ENCODE results near the gene MAPKAP1.

MAPKAP1 gene

GRCh38 chr9:125593581-125594222, 113.3 kb downstream of the MAPKAP1 start:
- no peaks in the 10 kb centered on the region for H3K27me3 ChIP-seq (ENCODE audit: low read depth, low read length)
- H3K36me3 ChIP-seq (ENCODE audit: control insufficient read depth in 1 of 2, insufficient read depth in 2 of 2, low read length in 2 of 2), result no peaks in the 10 kb centered on the region
- H3K4me3 ChIP-seq (ENCODE audit: low read depth in 1 of 2, low read length in 2 of 2), result no peak overlapping the region
- no peaks in the 10 kb centered on the region for H3K9me3 ChIP-seq (ENCODE audit: control insufficient read depth in 1 of 2, low read length in 2 of 2)
- no peak overlapping the region for H3K27ac ChIP-seq (ENCODE audit: low read length)
- H3K4me1 ChIP-seq (ENCODE audit: control insufficient read depth in 1 of 2, insufficient read depth in 2 of 2, low read length in 2 of 2), result peaks cover 3 to 4% of the 10 kb centered on the region in 2 donors

- Histone ChIP-seq H3K36me3 (ENCODE audit: control insufficient read depth in 1 of 2, insufficient read depth in 2 of 2, low read length in 2 of 2) (no peaks in the 10 kb centered on the region), H3K27ac (ENCODE audit: low read length) (no peak overlapping the region), H3K4me1 (ENCODE audit: control insufficient read depth in 1 of 2, insufficient read depth in 2 of 2, low read length in 2 of 2) (peaks cover 3 to 4% of the 10 kb centered on the region in 2 donors), H3K4me3 (ENCODE audit: low read depth in 1 of 2, low read length in 2 of 2) (no peak overlapping the region), H3K27me3 (ENCODE audit: low read depth, low read length) (no peaks in the 10 kb centered on the region), H3K9me3 (ENCODE audit: control insufficient read depth in 1 of 2, low read length in 2 of 2) (no peaks in the 10 kb centered on the region)
These were observed 115.1 kb downstream of the MAPKAP1 start for GRCh38 chr9:125591888-125592287.

GRCh38 chr9:125591245-125591644, 115.8 kb downstream of the MAPKAP1 start:
- H3K27ac ChIP-seq (ENCODE audit: low read length), result no peak overlapping the region
- no peaks in the 10 kb centered on the region for H3K36me3 ChIP-seq (ENCODE audit: control insufficient read depth in 1 of 2, insufficient read depth in 2 of 2, low read length in 2 of 2)
- H3K9me3 ChIP-seq (ENCODE audit: control insufficient read depth in 1 of 2, low read length in 2 of 2), result no peaks in the 10 kb centered on the region
- peaks cover 3 to 4% of the 10 kb centered on the region in 2 donors for H3K4me1 ChIP-seq (ENCODE audit: control insufficient read depth in 1 of 2, insufficient read depth in 2 of 2, low read length in 2 of 2)
- no peaks in the 10 kb centered on the region for H3K27me3 ChIP-seq (ENCODE audit: low read depth, low read length)
- no peak overlapping the region for H3K4me3 ChIP-seq (ENCODE audit: low read depth in 1 of 2, low read length in 2 of 2)

GRCh38 chr9:125589287-125589686, 117.7 kb downstream of the MAPKAP1 start:
- Histone ChIP-seq H3K9me3 (ENCODE audit: control insufficient read depth in 1 of 2, low read length in 2 of 2) (no peaks in the 10 kb centered on the region), H3K27me3 (ENCODE audit: low read depth, low read length) (no peaks in the 10 kb centered on the region), H3K27ac (ENCODE audit: low read length) (no peak overlapping the region), H3K4me1 (ENCODE audit: control insufficient read depth in 1 of 2, insufficient read depth in 2 of 2, low read length in 2 of 2) (peaks cover 3 to 4% of the 10 kb centered on the region in 2 donors), H3K4me3 (ENCODE audit: low read depth in 1 of 2, low read length in 2 of 2) (no peak overlapping the region), H3K36me3 (ENCODE audit: control insufficient read depth in 1 of 2, insufficient read depth in 2 of 2, low read length in 2 of 2) (peaks cover 0 to 8% of the 10 kb centered on the region in 2 donors)

GRCh38 chr9:125587819-125588460, 119.1 kb downstream of the MAPKAP1 start:
- Histone ChIP-seq H3K36me3 (ENCODE audit: control insufficient read depth in 1 of 2, insufficient read depth in 2 of 2, low read length in 2 of 2) (peaks cover 0 to 12% of the 10 kb centered on the region in 2 donors), H3K4me1 (ENCODE audit: control insufficient read depth in 1 of 2, insufficient read depth in 2 of 2, low read length in 2 of 2) (peaks cover 3 to 4% of the 10 kb centered on the region in 2 donors), H3K9me3 (ENCODE audit: control insufficient read depth in 1 of 2, low read length in 2 of 2) (no peaks in the 10 kb centered on the region), H3K27ac (ENCODE audit: low read length) (no peak overlapping the region), H3K27me3 (ENCODE audit: low read depth, low read length) (no peaks in the 10 kb centered on the region), H3K4me3 (ENCODE audit: low read depth in 1 of 2, low read length in 2 of 2) (no peak overlapping the region)

- H3K27me3 ChIP-seq (ENCODE audit: low read depth, low read length), result no peaks in the 10 kb centered on the region
- no peak overlapping the region for H3K27ac ChIP-seq (ENCODE audit: low read length)
- no peaks in the 10 kb centered on the region for H3K9me3 ChIP-seq (ENCODE audit: control insufficient read depth in 1 of 2, low read length in 2 of 2)
- H3K4me3 ChIP-seq (ENCODE audit: low read depth in 1 of 2, low read length in 2 of 2), result no peak overlapping the region
- peaks cover 3 to 4% of the 10 kb centered on the region in 2 donors for H3K4me1 ChIP-seq (ENCODE audit: control insufficient read depth in 1 of 2, insufficient read depth in 2 of 2, low read length in 2 of 2)
- peaks cover 7 to 15% of the 10 kb centered on the region in 2 donors for H3K36me3 ChIP-seq (ENCODE audit: control insufficient read depth in 1 of 2, insufficient read depth in 2 of 2, low read length in 2 of 2)
These were observed 120.9 kb downstream of the MAPKAP1 start for GRCh38 chr9:125586172-125586511.

GRCh38 chr9:125585503-125586171, 121.4 kb downstream of the MAPKAP1 start:
- Histone ChIP-seq H3K4me1 (ENCODE audit: control insufficient read depth in 1 of 2, insufficient read depth in 2 of 2, low read length in 2 of 2) (peaks cover 1 to 4% of the 10 kb centered on the region in 2 donors), H3K9me3 (ENCODE audit: control insufficient read depth in 1 of 2, low read length in 2 of 2) (no peaks in the 10 kb centered on the region), H3K27me3 (ENCODE audit: low read depth, low read length) (no peaks in the 10 kb centered on the region), H3K4me3 (ENCODE audit: low read depth in 1 of 2, low read length in 2 of 2) (no peak overlapping the region), H3K36me3 (ENCODE audit: control insufficient read depth in 1 of 2, insufficient read depth in 2 of 2, low read length in 2 of 2) (peaks cover 7 to 15% of the 10 kb centered on the region in 2 donors), H3K27ac (ENCODE audit: low read length) (no peak overlapping the region)

- Histone ChIP-seq H3K36me3 (ENCODE audit: control insufficient read depth in 1 of 2, insufficient read depth in 2 of 2, low read length in 2 of 2) (peaks cover 7 to 15% of the 10 kb centered on the region in 2 donors), H3K4me1 (ENCODE audit: control insufficient read depth in 1 of 2, insufficient read depth in 2 of 2, low read length in 2 of 2) (no peaks in the 10 kb centered on the region), H3K27me3 (ENCODE audit: low read depth, low read length) (no peaks in the 10 kb centered on the region), H3K27ac (ENCODE audit: low read length) (no peak overlapping the region), H3K9me3 (ENCODE audit: control insufficient read depth in 1 of 2, low read length in 2 of 2) (no peaks in the 10 kb centered on the region), H3K4me3 (ENCODE audit: low read depth in 1 of 2, low read length in 2 of 2) (no peak overlapping the region)
These were observed 126.2 kb downstream of the MAPKAP1 start for GRCh38 chr9:125580701-125581286.

- Histone ChIP-seq H3K27ac (ENCODE audit: low read length) (no peak overlapping the region), H3K9me3 (ENCODE audit: control insufficient read depth in 1 of 2, low read length in 2 of 2) (no peaks in the 10 kb centered on the region), H3K4me1 (ENCODE audit: control insufficient read depth in 1 of 2, insufficient read depth in 2 of 2, low read length in 2 of 2) (no peaks in the 10 kb centered on the region), H3K36me3 (ENCODE audit: control insufficient read depth in 1 of 2, insufficient read depth in 2 of 2, low read length in 2 of 2) (peaks cover 7% of the 10 kb centered on the region in 2 donors), H3K4me3 (ENCODE audit: low read depth in 1 of 2, low read length in 2 of 2) (no peak overlapping the region), H3K27me3 (ENCODE audit: low read depth, low read length) (no peaks in the 10 kb centered on the region)
These were observed 127.7 kb downstream of the MAPKAP1 start for GRCh38 chr9:125579030-125579932.

- Histone ChIP-seq H3K36me3 (ENCODE audit: control insufficient read depth in 1 of 2, insufficient read depth in 2 of 2, low read length in 2 of 2) (no peaks in the 10 kb centered on the region), H3K9me3 (ENCODE audit: control insufficient read depth in 1 of 2, low read length in 2 of 2) (no peaks in the 10 kb centered on the region), H3K4me1 (ENCODE audit: control insufficient read depth in 1 of 2, insufficient read depth in 2 of 2, low read length in 2 of 2) (peaks cover 0 to 6% of the 10 kb centered on the region in 2 donors), H3K27ac (ENCODE audit: low read length) (no peak overlapping the region), H3K27me3 (ENCODE audit: low read depth, low read length) (no peaks in the 10 kb centered on the region), H3K4me3 (ENCODE audit: low read depth in 1 of 2, low read length in 2 of 2) (no peak overlapping the region)
These were observed 132.7 kb downstream of the MAPKAP1 start for GRCh38 chr9:125574126-125574877.
